ENCODE results near the gene CA9.

GRCh38 chr9:35639631-35640030, 34.1 kb upstream of the CA9 start:
- TF ChIP-seq POLR2AphosphoS5 (IDR thresholded peaks at IDR 0.05; ENCODE audit: low read depth) (no peak), EZH2 (IDR thresholded peaks at IDR 0.05; ENCODE audit: low read depth, unreplicated experiment) (no peak), STAT1 (IDR thresholded peaks at IDR 0.05; ENCODE audit: unreplicated experiment) (no peak), CTCF (conservative IDR thresholded peaks at IDR 0.05; ENCODE audit: low read depth in 2 of 2) (no peak), CREB1 (CRISPR knock-in tag; IDR thresholded peaks at IDR 0.05; ENCODE audit: low read depth) (no peak), ZNF114 (CRISPR knock-in tag; IDR thresholded peaks at IDR 0.05) (no peak)
- TF ChIP-seq, protein P1, sequence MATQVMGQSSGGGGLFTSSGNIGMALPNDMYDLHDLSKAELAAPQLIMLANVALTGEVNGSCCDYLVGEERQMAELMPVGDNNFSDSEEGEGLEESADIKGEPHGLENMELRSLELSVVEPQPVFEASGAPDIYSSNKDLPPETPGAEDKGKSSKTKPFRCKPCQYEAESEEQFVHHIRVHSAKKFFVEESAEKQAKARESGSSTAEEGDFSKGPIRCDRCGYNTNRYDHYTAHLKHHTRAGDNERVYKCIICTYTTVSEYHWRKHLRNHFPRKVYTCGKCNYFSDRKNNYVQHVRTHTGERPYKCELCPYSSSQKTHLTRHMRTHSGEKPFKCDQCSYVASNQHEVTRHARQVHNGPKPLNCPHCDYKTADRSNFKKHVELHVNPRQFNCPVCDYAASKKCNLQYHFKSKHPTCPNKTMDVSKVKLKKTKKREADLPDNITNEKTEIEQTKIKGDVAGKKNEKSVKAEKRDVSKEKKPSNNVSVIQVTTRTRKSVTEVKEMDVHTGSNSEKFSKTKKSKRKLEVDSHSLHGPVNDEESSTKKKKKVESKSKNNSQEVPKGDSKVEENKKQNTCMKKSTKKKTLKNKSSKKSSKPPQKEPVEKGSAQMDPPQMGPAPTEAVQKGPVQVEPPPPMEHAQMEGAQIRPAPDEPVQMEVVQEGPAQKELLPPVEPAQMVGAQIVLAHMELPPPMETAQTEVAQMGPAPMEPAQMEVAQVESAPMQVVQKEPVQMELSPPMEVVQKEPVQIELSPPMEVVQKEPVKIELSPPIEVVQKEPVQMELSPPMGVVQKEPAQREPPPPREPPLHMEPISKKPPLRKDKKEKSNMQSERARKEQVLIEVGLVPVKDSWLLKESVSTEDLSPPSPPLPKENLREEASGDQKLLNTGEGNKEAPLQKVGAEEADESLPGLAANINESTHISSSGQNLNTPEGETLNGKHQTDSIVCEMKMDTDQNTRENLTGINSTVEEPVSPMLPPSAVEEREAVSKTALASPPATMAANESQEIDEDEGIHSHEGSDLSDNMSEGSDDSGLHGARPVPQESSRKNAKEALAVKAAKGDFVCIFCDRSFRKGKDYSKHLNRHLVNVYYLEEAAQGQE (IDR thresholded peaks at IDR 0.05; ENCODE audit: unreplicated experiment) = no peak
